Suprapubic skin (tissue), 4 donors: ENCODE data around the gene GYPB.
"Not testable (repeated sequence)": the region's sequence is repeated elsewhere in the genome, so short reads cannot be mapped to it uniquely, and the experiment has no call there.

Experiments used
- EP300 ChIP-seq: sonication (generic); formaldehyde crosslinking; IDR thresholded peaks from one replicate; pipeline ENCODE4 v1.6.1; 2017; ENCODE audit warnings: antibody characterized with exemption
- POLR2AphosphoS5 ChIP-seq, 3 donors: sonication (generic); formaldehyde crosslinking; IDR thresholded peaks; one replicate each; pipeline ENCODE4 v1.6.1; 2017; ENCODE audit warnings: antibody characterized with exemption in 3 of 3
- TF ChIP-seq, protein P1 (sequence below), 2 donors: fragments of 200-600 bp in 1 of 2; fragments of 450-650 bp in 1 of 2; sonication (generic) in 1 of 2; IDR thresholded peaks; one replicate each; pipeline ENCODE4 v1.5.1; 2016 to 2019; ENCODE audit warnings: antibody characterized with exemption in 2 of 2, mild to moderate bottlenecking in 1 of 2, moderate library complexity in 1 of 2

DNA sequence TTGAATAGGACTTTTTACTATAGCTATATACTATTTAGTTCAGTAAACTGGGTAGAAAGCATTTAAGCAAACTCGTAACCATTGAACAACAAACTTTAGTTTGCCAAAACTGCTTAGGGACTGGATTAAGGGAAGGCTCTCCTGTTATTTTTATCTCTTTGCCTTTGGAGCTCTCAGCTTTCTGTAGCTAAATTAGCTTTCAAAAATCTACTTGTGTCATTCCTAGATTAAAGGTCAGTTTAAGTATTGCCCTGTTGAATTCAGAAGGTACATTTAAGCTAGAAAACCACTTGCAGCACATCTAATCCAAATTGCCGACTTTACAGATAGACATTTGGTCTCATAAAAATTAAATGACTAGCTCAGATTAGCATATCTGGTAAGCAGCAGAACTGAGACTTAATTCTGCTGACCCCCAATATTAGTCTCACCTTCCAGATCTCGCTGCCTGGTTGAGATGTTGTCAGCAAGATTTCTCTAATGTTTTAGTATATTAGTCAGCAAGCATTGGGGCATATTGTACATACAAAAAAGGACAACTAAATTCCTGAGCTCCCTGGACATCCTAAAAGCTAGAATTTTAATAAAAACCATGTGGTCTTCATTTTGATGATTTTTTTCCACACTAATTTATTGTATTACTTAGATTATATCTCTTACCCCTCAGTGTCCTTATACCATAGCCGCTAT, 14.2 kb downstream of the GYPB start:
- not testable (repeated sequence) for TF ChIP-seq POLR2AphosphoS5 (IDR thresholded peaks at IDR 0.05); EP300
- TF ChIP-seq, protein P1, sequence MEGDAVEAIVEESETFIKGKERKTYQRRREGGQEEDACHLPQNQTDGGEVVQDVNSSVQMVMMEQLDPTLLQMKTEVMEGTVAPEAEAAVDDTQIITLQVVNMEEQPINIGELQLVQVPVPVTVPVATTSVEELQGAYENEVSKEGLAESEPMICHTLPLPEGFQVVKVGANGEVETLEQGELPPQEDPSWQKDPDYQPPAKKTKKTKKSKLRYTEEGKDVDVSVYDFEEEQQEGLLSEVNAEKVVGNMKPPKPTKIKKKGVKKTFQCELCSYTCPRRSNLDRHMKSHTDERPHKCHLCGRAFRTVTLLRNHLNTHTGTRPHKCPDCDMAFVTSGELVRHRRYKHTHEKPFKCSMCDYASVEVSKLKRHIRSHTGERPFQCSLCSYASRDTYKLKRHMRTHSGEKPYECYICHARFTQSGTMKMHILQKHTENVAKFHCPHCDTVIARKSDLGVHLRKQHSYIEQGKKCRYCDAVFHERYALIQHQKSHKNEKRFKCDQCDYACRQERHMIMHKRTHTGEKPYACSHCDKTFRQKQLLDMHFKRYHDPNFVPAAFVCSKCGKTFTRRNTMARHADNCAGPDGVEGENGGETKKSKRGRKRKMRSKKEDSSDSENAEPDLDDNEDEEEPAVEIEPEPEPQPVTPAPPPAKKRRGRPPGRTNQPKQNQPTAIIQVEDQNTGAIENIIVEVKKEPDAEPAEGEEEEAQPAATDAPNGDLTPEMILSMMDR (IDR thresholded peaks at IDR 0.05): not testable (repeated sequence)
